Upper lobe of left lung (tissue), 4 donors: ENCODE measurements around the gene CYTH3.

Source experiments
- CTCF ChIP-seq, 6 experiments: fragments of 450-650 bp in 4 of 6; fragments of 200-600 bp in 2 of 6; sonication (generic) in 2 of 6; IDR thresholded peaks; one replicate each; pipeline ENCODE4 v1.5.1; 2016 to 2019; ENCODE audit warnings: antibody characterized with exemption in 6 of 6
- POLR2AphosphoS5 ChIP-seq, 2 donors: sonication (generic); formaldehyde crosslinking; IDR thresholded peaks; one replicate each; pipeline ENCODE4 v1.5.1; 2017; ENCODE audit warnings: antibody characterized with exemption in 2 of 2

DNA sequence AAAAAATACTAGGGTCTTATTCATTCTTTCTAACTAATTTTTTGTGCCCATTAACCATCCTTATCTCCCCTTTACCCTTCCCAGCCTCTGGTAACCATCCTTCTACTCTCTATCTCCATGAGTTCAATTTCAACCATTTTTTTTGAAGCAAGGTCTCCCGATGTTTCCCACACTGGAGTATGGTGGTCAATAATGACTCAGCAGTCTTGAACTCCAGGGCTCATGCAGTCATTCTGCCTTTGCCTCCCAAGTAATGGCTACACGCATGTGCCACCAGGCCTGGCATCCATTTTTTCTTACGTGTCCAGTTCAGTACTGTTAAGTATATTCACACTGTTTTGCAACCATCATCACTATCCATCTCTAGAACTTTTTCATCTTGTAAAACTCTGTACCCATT lies 60.4 kb downstream of the CYTH3 start:
- no peak for TF ChIP-seq CTCF (IDR thresholded peaks at IDR 0.05)
- TF ChIP-seq POLR2AphosphoS5 (IDR thresholded peaks at IDR 0.05), result no peak
